H1 (cell line): ENCODE data around the gene STARD7. TPM values are rescaled to one million over a fixed set of nuclear protein-coding genes. Genes with fewer than 3 reads are reported as not detected.

ENCODE experiments used
- CTCF ChIA-PET: fragments of 300-600 bp; sonication (Branson Sonifier 250); formaldehyde crosslinking; loops from one replicate; lab custom pipeline; 2021; ENCODE audit not compliant: partially characterized antibody; lab: Charles Lee
- POLR2A ChIA-PET: fragments of 300-600 bp; sonication (Branson Sonifier 250); formaldehyde crosslinking; loops from one replicate; lab custom pipeline; 2021; ENCODE audit warnings: inconsistent platforms; ENCODE audit not compliant: partially characterized antibody; lab: Charles Lee
- DNase-seq, 2 experiments: peaks; one replicate each; pipeline versions ENCODE4 v3.0.0 to v3.0.0-alpha.2; 2010 to 2022; ENCODE audit warnings: low spot score in 2 of 2, low read depth in 1 of 2, mixed read lengths in 1 of 2
- FAIRE-seq: peaks from 2 replicates; lab custom pipeline; 2011; peaks lifted over from hg19 to GRCh38; lab: Jason Lieb, UNC
- H2AFZ ChIP-seq: 2 replicates; pipeline ENCODE4 v1.8.1; 2012; ENCODE audit warnings: low read length, inconsistent platforms
- H2AK5ac ChIP-seq: 2 replicates; pipeline ENCODE4 v1.6.1; 2013; ENCODE audit warnings: low read depth, low read length
- H2BK120ac ChIP-seq: replicated peaks from 2 replicates; pipeline ENCODE3; 2013; ENCODE audit warnings: low read depth, low read length, inconsistent platforms
- H2BK12ac ChIP-seq: 2 replicates; pipeline ENCODE4 v1.6.1; 2013; ENCODE audit warnings: low read depth, low read length
- H2BK15ac ChIP-seq: 2 replicates; pipeline ENCODE4 v1.6.1; 2013; ENCODE audit warnings: low read length
- H2BK20ac ChIP-seq: 2 replicates; pipeline ENCODE4 v1.6.1; 2013; ENCODE audit warnings: low read length
- H2BK5ac ChIP-seq: 2 replicates; pipeline ENCODE4 v1.6.1; 2013; ENCODE audit warnings: low read depth, low read length
- H3K14ac ChIP-seq: 2 replicates; pipeline ENCODE4 v1.6.1; 2013; ENCODE audit warnings: inconsistent platforms; ENCODE audit not compliant: insufficient read length
- H3K18ac ChIP-seq: 2 replicates; pipeline ENCODE4 v1.6.1; 2013; ENCODE audit warnings: low read length; ENCODE audit errors: extremely low read depth
- H3K23ac ChIP-seq: 2 replicates; pipeline ENCODE4 v1.6.1; 2013; ENCODE audit warnings: inconsistent platforms; ENCODE audit not compliant: insufficient read length
- H3K23me2 ChIP-seq: 2 replicates; pipeline ENCODE4 v1.6.1; 2013; ENCODE audit warnings: low read depth, low read length
- H3K27ac ChIP-seq: 2 replicates; pipeline ENCODE4 v1.6.1; 2011; ENCODE audit warnings: low read depth, low read length, inconsistent platforms
- H3K27me3 ChIP-seq, 4 experiments: replicated peaks in 1 of 4; 1 replicate in 1 of 4; 2 replicates in 3 of 4; pipeline versions ENCODE4 v1.6.1 to v1.8.1; 2011 to 2013; ENCODE audit warnings: low read length in 3 of 4, mild to moderate bottlenecking in 3 of 4, inconsistent platforms in 2 of 4, mixed read lengths in 2 of 4, moderate library complexity in 1 of 4; ENCODE audit not compliant: control insufficient read depth in 3 of 4, insufficient read depth in 3 of 4; ENCODE audit errors: extremely low read depth in 1 of 4
- H3K36me3 ChIP-seq, 4 experiments: 2 replicates each; pipeline versions ENCODE4 v1.6.1 to v1.8.1; 2011 to 2013; ENCODE audit warnings: mild to moderate bottlenecking in 4 of 4, low read length in 3 of 4, moderate library complexity in 2 of 4, control low read depth in 1 of 4, inconsistent platforms in 1 of 4; ENCODE audit not compliant: insufficient read depth in 4 of 4, control insufficient read depth in 2 of 4
- H3K4ac ChIP-seq: replicated peaks from 2 replicates; pipeline ENCODE3; 2013; ENCODE audit warnings: low read length, low read depth, mixed read lengths, inconsistent platforms; ENCODE audit not compliant: insufficient read length
- H3K4me1 ChIP-seq, 4 experiments: replicated peaks in 1 of 4; 1 replicate in 1 of 4; 2 replicates in 3 of 4; pipeline versions ENCODE4 v1.6.1 to v1.8.1; 2011 to 2013; ENCODE audit warnings: low read length in 3 of 4, inconsistent platforms in 2 of 4, mixed read lengths in 1 of 4; ENCODE audit not compliant: insufficient read depth in 4 of 4, control insufficient read depth in 3 of 4
- H3K4me2 ChIP-seq, 2 experiments: 2 replicates each; pipeline versions ENCODE4 v1.6.1 to v1.8.1; 2011 to 2013; ENCODE audit warnings: low read depth in 2 of 2, low read length in 2 of 2, control low read depth in 1 of 2, inconsistent platforms in 1 of 2, mild to moderate bottlenecking in 1 of 2; ENCODE audit not compliant: insufficient read depth in 1 of 2
- H3K4me3 ChIP-seq, 4 experiments: fragments of 200-600, 300-600 bp in 1 of 4; sonication (generic), shearing (Covaris generic), sonication (Bioruptor Twin) in 1 of 4; 2 replicates each; pipeline versions ENCODE4 v1.5.1 to v1.8.1; 2011 to 2016; ENCODE audit warnings: low read length in 4 of 4, low read depth in 3 of 4, control low read depth in 2 of 4, inconsistent platforms in 2 of 4, mild to moderate bottlenecking in 2 of 4, mixed read lengths in 1 of 4, moderate library complexity in 1 of 4; ENCODE audit not compliant: insufficient read depth in 2 of 4; ENCODE audit errors: extremely low read depth in 1 of 4
- H3K56ac ChIP-seq: replicated peaks from 2 replicates; pipeline ENCODE3; 2013; ENCODE audit warnings: low read depth, mild to moderate bottlenecking, mixed read lengths, low read length, inconsistent platforms; ENCODE audit not compliant: insufficient read length
- H3K79me1 ChIP-seq: 2 replicates; pipeline ENCODE4 v1.6.1; 2013; ENCODE audit warnings: low read depth, low read length, control low read depth
- H3K79me2 ChIP-seq, 2 experiments: 2 replicates each; pipeline versions ENCODE4 v1.6.1 to v1.8.1; 2012 to 2013; ENCODE audit warnings: low read length in 2 of 2, mild to moderate bottlenecking in 2 of 2, inconsistent platforms in 1 of 2; ENCODE audit not compliant: insufficient read depth in 2 of 2, control insufficient read depth in 1 of 2
- H3K9ac ChIP-seq, 4 experiments: replicated peaks in 1 of 4; 1 replicate in 1 of 4; 2 replicates in 3 of 4; pipeline versions ENCODE4 v1.6.1 to v1.8.1; 2011 to 2013; ENCODE audit warnings: low read depth in 3 of 4, low read length in 3 of 4, control low read depth in 2 of 4, mild to moderate bottlenecking in 2 of 4, moderate library complexity in 2 of 4, inconsistent platforms in 1 of 4; ENCODE audit errors: extremely low read depth in 1 of 4
- H3K9me3 ChIP-seq, 2 experiments: 2 replicates each; pipeline versions ENCODE4 v1.6.1 to v1.8.1; 2012 to 2013; ENCODE audit warnings: mild to moderate bottlenecking in 2 of 2, moderate library complexity in 2 of 2, control low read depth in 1 of 2, inconsistent platforms in 1 of 2, low read depth in 1 of 2, low read length in 1 of 2, mixed read lengths in 1 of 2; ENCODE audit not compliant: insufficient read depth in 2 of 2
- H4K20me1 ChIP-seq, 2 experiments: replicated peaks in 1 of 2; 2 replicates each; pipeline versions ENCODE3 to v1.8.1; 2011 to 2013; ENCODE audit warnings: inconsistent platforms in 2 of 2, low read length in 2 of 2, mild to moderate bottlenecking in 1 of 2; ENCODE audit not compliant: insufficient read depth in 2 of 2, control insufficient read depth in 1 of 2
- H4K5ac ChIP-seq: 2 replicates; pipeline ENCODE4 v1.6.1; 2013; ENCODE audit warnings: low read length, low read depth, mixed read lengths, inconsistent platforms; ENCODE audit not compliant: insufficient read length
- H4K8ac ChIP-seq: 2 replicates; pipeline ENCODE4 v1.8.0; 2013; ENCODE audit warnings: mild to moderate bottlenecking, moderate library complexity, low read length, inconsistent platforms; ENCODE audit not compliant: insufficient read depth; ENCODE audit errors: extremely low read depth
- H4K91ac ChIP-seq: replicated peaks from 2 replicates; pipeline ENCODE3; 2013; ENCODE audit warnings: low read length, mixed read lengths, inconsistent platforms; ENCODE audit not compliant: insufficient read length
- ATF3 ChIP-seq: IDR thresholded peaks from 2 replicates; pipeline ENCODE4 v1.6.1; 2011; ENCODE audit warnings: low read depth, mild to moderate bottlenecking, low read length; ENCODE audit not compliant: insufficient read depth
- BRCA1 ChIP-seq: IDR thresholded peaks from 2 replicates; pipeline ENCODE4 v1.6.1; 2012; ENCODE audit warnings: low read depth, low read length, improper control_type of control experiment
- CHD1 ChIP-seq: IDR thresholded peaks from 2 replicates; pipeline ENCODE4 v1.6.1; 2012; ENCODE audit warnings: low read depth, low read length, improper control_type of control experiment
- CTBP2 ChIP-seq: IDR thresholded peaks from 2 replicates; pipeline ENCODE4 v1.7.0; 2011; ENCODE audit warnings: borderline replicate concordance, mild to moderate bottlenecking, moderate library complexity, mixed read lengths, low read length; ENCODE audit not compliant: insufficient read depth, insufficient read length
- GTF2F1 ChIP-seq: IDR thresholded peaks from 2 replicates; pipeline ENCODE4 v1.6.1; 2012; ENCODE audit warnings: low read depth, low read length, improper control_type of control experiment, borderline replicate concordance
- JUN ChIP-seq: IDR thresholded peaks from 2 replicates; pipeline ENCODE4 v1.6.1; 2011; ENCODE audit warnings: low read depth, mild to moderate bottlenecking, improper control_type of control experiment, low read length
- KDM1A ChIP-seq: fragments of 200-600, 300-600 bp; sonication (generic); IDR thresholded peaks from 2 replicates; pipeline ENCODE4 v1.7.1; 2016; ENCODE audit warnings: mild to moderate bottlenecking, low read length, borderline replicate concordance
- NANOG ChIP-seq: IDR thresholded peaks from 2 replicates; pipeline ENCODE4 v1.6.1; 2011; ENCODE audit warnings: low read length, low read depth, mild to moderate bottlenecking, inconsistent platforms; ENCODE audit not compliant: insufficient read depth, poor library complexity, severe bottlenecking
- SP2 ChIP-seq: IDR thresholded peaks from 2 replicates; pipeline ENCODE4 v1.6.1; 2012; ENCODE audit warnings: mild to moderate bottlenecking, low read length, inconsistent platforms
- TAF1 ChIP-seq: IDR thresholded peaks from 2 replicates; pipeline ENCODE4 v1.6.1; 2011; ENCODE audit warnings: mild to moderate bottlenecking, low read depth, low read length
- TAF7 ChIP-seq: optimal IDR thresholded peaks from 2 replicates; pipeline ENCODE3; 2011; ENCODE audit warnings: low read depth, mild to moderate bottlenecking, inconsistent platforms, low read length, moderate library complexity, borderline replicate concordance
- TEAD4 ChIP-seq: IDR thresholded peaks from 2 replicates; pipeline ENCODE4 v1.6.1; 2012; ENCODE audit warnings: low read depth, low read length, inconsistent platforms, mixed read lengths
- WGBS, 2 experiments: shearing (Covaris generic) in 1 of 2; methylation state at CpG; one replicate each; pipeline versions ENCODE4 v1.1.6 to v1.1.7; 2013 to 2015; ENCODE audit warnings: low lambda C conversion rate in 2 of 2, mixed read lengths in 2 of 2, inconsistent platforms in 1 of 2, low coverage in 1 of 2, missing lambda C conversion rate in 1 of 2; ENCODE audit not compliant: insufficient replicate concordance in 2 of 2, insufficient coverage in 1 of 2, insufficient read length in 1 of 2; ENCODE audit errors: extremely low coverage in 1 of 2, missing lambda C conversion rate in 1 of 2; 5-methylcytosine and 5-hydroxymethylcytosine counted together
- polyA plus RNA-seq, 7 experiments: library from polyadenylated mRNA; depleted of rRNA in 3 of 7; stranded (reverse) in 5 of 7; unstranded in 2 of 7; fragments of >200 nt in 5 of 7; fragments of 200-250 nt in 2 of 7; gene quantifications; 1 replicate in 5 of 7; 2 replicates in 1 of 7; 4 replicates in 1 of 7; pipeline versions ENCODE4 v1.2.1 to v1.2.3, GENCODE V29; 2011 to 2013; ENCODE audit warnings: missing spikeins in 2 of 7, mixed read lengths in 2 of 7
- total RNA-seq: library from RNA; stranded (reverse); fragmentation: NEBNext Ultra II Directional; extraction: Animal tissue kit (Norgen Biotek cat#: 25700); gene quantifications from 2 replicates; pipeline ENCODE4 v1.2.1, GENCODE V29; 2021
- TF ChIP-seq, protein P1 (sequence below): IDR thresholded peaks from 2 replicates; pipeline ENCODE4 v1.6.1; 2011; ENCODE audit warnings: low read length, improper control_type of control experiment

STARD7 gene
- total and polyA plus RNA-seq, 2 of the 8 experiments (the other 6 are each of a cell fraction or from before 2014, with no cell fraction given) = 89.1 to 200 TPM

DNA sequence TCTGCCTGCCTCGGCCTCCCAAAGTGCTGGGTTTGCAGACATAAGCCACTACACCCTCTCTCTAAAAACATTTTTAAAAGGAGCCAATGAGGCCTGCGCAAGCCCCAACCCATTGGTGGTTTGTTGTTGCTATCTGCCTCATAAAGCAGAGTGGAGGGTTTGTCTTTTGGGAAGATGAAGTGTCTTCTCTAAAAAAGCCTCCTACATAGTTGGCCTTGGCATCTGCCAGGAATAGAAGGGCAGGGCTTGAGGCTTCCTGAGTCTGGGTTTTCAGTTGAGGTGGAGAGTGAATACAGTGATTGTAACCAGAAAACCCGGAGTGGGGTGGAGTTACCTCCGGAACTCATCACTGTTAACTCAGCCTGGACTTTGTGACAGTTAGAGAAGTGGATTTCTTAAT, 5.9 kb upstream of the STARD7 start:
- Histone ChIP-seq H3K23ac (no peak overlapping the region), H3K27ac (no peak overlapping the region), H3K4me3 (no peak overlapping the region), H2BK15ac (no peak overlapping the region), H3K14ac (no peak overlapping the region), H2BK12ac (no peak overlapping the region), H3K4me1 (peaks cover 0 to 3% (median under 1%) of the 10 kb centered on the region in 4 experiments; a peak in 3 of 7 replicates), H2AFZ (no peak overlapping the region), H2BK5ac (no peak overlapping the region), H3K18ac (no peak overlapping the region), H3K9me3 (no peaks in the 10 kb centered on the region), H3K4me2 (no peak overlapping the region), H3K56ac (no peak overlapping the region), H3K4ac (no peak overlapping the region), H2BK20ac (no peak overlapping the region), H4K8ac (no peak overlapping the region), H2BK120ac (no peak overlapping the region), H3K36me3 (no peaks in the 10 kb centered on the region), H3K9ac (no peak overlapping the region), H3K79me1 (no peaks in the 10 kb centered on the region), H2AK5ac (no peak overlapping the region), H4K20me1 (no peaks in the 10 kb centered on the region), H4K5ac (no peak overlapping the region), H3K23me2 (no peaks in the 10 kb centered on the region), H3K27me3 (no peaks in the 10 kb centered on the region), H4K91ac (no peak overlapping the region), H3K79me2 (peaks cover 0 to 5% of the 10 kb centered on the region in 2 experiments; a peak in 1 of 4 replicates)
- FAIRE-seq (no peak), DNase-seq (no peak)
- ChIA-PET CTCF (interaction anchor here (1.6 kb wide), 1 partner anchor 25 kb away, joined by 5 read pairs; no protein-coding TSS in a partner anchor), POLR2A (no interaction called here)
- 91% methylated on average over 4 of the region's 4 CpGs; no CpG with 5 or more reads in 1 of the 2 experiments for WGBS, 2 experiments
- TF ChIP-seq NANOG = no peak
- TF ChIP-seq CTBP2 = no peak
- no peak for TF ChIP-seq BRCA1
- TF ChIP-seq, protein P1, sequence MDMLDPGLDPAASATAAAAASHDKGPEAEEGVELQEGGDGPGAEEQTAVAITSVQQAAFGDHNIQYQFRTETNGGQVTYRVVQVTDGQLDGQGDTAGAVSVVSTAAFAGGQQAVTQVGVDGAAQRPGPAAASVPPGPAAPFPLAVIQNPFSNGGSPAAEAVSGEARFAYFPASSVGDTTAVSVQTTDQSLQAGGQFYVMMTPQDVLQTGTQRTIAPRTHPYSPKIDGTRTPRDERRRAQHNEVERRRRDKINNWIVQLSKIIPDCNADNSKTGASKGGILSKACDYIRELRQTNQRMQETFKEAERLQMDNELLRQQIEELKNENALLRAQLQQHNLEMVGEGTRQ = no peak
- no peak for TF ChIP-seq CHD1
- no peak for TF ChIP-seq KDM1A
- no peak for TF ChIP-seq ATF3
- no peak for TF ChIP-seq TAF1
- TF ChIP-seq JUN = no peak
- TF ChIP-seq TAF7 = no peak
- TF ChIP-seq GTF2F1 = no peak
- TF ChIP-seq SP2 = no peak
- TF ChIP-seq TEAD4 = no peak
